Measurements from ENCODE around the gene MDH1B.
"Not testable (repeated sequence)": the region's sequence is repeated elsewhere in the genome, so short reads cannot be mapped to it uniquely, and the experiment has no call there.

MDH1B gene

DNA sequence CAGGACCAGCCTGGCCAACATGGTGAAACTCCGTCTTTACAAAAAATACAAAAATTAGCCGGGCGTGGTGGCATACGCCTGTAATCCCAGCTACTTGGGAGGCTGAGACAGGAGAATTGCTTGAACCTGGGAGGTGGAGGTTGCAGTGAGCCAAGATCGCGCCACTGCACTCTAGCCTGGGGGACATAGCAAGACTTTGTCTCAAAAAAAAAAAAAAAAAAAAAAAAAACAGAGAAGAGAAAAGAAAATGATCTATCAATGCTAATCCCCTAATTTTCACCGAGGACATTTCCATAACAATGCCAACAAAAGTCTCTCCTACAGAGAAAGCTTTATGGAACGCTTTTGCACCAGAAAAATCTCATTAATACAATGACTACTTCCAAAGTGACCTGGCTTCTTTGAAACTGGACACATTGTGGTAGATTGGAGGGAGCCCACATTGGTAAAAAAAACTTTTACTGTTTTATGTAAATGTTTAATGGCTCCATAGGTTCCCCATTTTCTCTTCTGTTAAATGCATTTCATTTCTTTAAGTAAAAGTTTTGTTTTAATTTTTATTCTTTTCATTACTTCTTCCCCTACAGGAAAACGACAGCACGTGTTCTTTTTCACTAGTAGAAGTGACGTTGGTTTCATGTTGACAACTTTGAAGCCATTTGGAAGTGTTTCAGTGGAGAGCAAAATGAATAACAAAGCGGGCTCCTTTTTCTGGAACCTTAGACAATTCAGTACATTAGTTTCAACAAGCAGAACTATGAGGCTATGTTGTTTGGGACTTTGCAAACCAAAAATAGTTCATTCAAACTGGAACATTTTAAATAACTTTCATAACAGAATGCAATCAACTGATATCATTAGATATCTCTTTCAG is 1.2 kb upstream of the MDH1B start:
- no peak for DNase-seq (ENCODE audit: low read depth in 3 of 3)

DNA sequence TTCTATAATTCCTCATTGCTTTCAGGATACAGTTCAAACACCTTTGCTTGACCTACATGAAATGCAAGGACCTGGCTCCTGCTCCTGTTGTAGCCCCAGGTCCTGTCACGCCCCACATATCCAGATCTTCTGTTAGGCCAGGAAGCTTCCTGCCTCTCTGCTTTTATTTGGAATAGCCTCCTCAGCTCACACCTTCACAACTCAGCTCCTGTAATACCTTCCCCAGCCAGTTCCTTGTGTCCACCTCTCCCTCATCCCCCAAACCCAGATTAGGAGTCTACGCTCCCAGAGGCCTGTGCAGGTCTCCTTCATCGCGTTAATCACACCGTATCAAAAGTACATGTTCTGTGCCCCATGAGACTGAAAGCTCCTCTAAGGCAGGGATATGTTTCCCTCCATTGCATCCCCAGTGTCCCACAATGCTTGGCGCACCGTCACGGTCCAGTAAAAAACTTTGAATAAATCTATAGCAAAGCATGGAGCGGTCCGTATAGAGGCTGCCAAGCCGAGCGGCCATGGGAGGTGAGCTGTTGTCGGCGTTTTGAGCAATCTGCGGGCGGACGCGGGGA is 371 bp downstream of the MDH1B start:
- DNase-seq (ENCODE audit: low read depth in 3 of 3) = no peak

GRCh38 chr2:206756816-206757215 is 8.3 kb downstream of the MDH1B start:
- DNase-seq (ENCODE audit: low read depth in 3 of 3) = no peak

GRCh38 chr2:206740800-206741199 is 24.3 kb downstream of the MDH1B start:
- DNase-seq (ENCODE audit: low read depth in 3 of 3) = no peak

DNA sequence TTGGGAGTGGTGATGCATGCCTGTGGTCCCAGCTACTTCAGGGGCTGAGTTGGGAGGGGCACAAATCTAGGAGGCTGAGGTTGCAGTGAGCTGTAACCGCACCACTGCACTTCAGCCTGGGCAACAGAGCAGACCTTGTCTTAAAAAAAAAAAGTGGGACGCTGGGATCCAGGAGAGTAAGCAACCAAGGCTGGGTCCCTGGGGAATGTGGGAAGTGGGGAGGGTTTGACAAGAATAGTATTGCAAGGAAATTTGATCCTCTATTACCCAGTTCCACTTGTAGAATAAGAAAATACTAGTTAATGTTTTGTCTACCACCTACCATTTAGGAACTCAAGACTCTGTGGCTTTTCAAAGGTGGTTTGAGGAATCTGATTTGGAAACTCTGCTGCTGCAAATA is 25.9 kb downstream of the MDH1B start:
- no peak for DNase-seq (ENCODE audit: low read depth in 3 of 3)

DNA sequence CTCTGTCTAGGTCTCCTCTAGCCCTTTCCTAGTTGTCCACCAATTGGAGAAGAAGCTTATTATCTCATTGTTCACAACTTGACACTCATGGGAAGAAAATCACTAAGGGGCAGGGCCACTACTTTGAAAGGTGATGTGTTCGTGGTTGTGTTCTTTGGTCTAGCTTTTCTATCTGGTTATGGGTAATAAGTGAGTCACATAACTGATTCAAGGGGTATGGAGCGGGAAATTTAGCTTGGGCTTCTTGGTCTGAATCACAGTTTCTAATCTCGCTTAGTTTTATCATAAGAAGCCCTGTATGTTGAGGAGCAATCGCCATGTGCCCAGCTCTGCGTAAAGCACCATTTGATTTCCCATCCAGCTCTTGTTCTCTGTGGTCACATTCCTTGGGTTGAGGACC is 28.2 kb downstream of the MDH1B start:
- DNase-seq (ENCODE audit: low read depth in 3 of 3) = peak in 1 of 3 donors; percentile 7

- DNase-seq (ENCODE audit: low read depth in 3 of 3) = no peak
Observed at GRCh38 chr2:206733341-206733740, 31.8 kb downstream of the MDH1B start.

DNA sequence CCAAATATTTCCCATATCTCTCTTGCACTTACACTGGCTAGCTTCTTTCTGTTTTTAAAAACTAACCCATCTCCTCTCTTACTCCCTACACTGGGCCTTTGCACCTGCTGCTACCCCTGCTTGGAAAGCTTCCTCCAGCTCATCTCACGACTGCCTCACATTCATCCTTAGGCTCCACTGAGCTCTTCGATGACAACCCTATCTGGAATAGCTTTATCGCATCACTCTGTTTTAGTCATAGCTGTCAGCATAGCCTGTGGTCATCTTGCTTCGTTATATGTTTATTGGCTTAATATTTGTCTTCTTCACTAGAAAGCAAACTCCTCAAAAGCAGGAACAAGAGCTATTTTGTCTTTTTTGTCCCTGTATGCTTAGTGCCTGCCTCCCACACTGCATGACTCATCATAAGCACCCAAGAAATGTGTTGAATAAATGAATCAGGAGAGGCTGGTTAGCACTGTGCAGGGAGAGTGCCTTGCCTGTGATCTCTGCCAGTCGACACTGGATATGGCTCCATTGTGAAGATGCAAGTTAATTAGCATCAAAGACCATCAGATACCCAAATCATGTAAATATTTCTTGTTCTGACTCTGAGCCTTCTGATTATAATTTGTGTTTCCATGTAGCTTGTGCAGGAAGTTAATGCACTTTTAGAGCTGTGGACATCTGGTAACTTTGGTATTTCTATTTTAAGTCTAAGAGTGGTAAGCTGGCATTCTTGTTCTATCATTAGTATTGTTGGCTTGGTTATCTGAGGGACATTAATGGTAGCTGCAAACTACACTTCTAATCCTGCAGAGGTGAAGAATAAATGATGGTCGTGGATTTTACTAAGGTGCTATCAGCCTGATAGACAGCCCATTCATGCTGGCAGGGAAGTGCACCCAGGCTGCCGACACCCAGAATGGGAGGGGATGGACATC is 36.6 kb downstream of the MDH1B start:
- DNase-seq (ENCODE audit: low read depth in 3 of 3) = peak in 1 of 3 donors; percentile 4

DNA sequence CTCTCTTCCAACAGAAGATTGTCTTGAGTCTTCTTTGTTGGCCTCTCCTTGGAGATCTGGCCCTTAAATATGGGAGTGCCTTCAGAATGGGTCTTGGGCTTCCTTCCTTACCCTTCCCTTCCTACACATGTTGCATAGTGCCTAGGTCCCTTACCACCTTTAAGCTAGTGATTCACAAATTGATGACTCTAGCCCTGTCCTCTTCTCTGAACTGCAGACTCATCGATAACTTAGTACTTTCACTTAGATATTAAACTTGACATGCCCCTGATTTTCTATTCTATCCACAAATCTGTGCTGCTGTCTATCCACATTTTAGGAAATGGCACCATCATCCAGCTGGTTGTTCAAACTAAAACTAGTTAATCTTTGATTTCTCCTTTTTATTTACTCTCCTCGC is 37.8 kb downstream of the MDH1B start:
- DNase-seq (ENCODE audit: low read depth in 3 of 3) = no peak

- DNase-seq (ENCODE audit: low read depth in 3 of 3) = no peak
Observed at GRCh38 chr2:206723288-206723687, 41.8 kb downstream of the MDH1B start.

DNA sequence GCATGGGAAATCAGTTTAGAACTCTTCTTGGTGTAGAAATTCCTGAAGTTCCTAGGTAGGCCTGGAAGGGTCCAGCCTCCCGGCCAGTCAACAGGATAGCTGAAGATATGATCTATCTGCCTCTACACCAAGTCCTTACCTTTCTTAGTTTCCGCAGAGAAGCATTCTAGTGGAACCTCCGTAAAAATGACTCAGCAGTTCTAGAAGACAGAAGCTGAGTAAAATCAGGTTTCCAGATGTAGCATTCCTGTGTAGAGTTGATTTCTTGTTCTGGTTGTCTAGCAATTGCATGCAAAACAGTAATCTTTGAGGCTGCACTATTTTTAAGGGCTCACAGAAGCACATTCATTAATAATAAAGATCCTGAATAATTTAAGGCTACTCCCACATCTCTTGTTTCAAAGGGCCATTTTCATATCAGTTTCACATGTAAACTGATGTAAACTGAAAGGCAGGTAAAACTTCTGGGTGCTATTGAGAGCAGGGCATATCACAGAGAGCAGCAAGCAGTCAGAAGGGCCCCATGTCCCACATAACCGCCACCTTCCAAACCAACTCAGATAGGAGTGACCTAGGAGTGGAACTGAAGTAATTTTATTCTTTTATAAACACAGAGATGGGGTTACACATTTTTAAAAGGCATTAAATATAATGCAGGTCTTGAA is 43.7 kb downstream of the MDH1B start:
- no peak for DNase-seq (ENCODE audit: low read depth in 3 of 3)

- DNase-seq (ENCODE audit: low read depth in 3 of 3) = no peak
Observed at GRCh38 chr2:206718296-206718695, 46.8 kb downstream of the MDH1B start, which contains the start of gene DYTN. Gene DYTN, minus strand, starts transcription at chr2:206718396. Its CDS starts 117 bp downstream, at chr2:206718279.

- no peak for DNase-seq (ENCODE audit: low read depth in 3 of 3)
Observed at GRCh38 chr2:206716623-206717022, 48.5 kb downstream of the MDH1B start.

DNA sequence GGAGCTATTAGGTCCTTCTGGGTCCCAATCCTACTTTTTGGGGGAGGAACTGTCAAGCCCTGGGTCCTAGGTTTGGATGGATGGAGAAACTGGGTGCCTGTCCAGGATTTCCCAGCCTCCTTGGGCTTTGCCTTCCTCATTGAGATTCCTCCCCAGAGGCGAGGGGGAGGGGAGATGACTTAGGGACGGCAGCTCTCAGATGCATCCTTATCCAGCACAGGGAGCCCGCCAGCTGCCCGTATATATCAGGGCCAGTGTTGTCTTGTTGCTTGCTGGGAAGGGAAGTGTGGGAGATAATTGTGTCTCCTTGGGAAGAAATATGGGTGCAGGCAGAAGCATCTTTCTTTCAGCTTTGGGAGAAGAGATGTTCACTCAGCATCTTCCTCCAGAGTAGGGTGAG is 49.9 kb downstream of the MDH1B start:
- DNase-seq (ENCODE audit: low read depth in 3 of 3) = not testable (repeated sequence)

GRCh38 chr2:206713746-206714145 is 51.4 kb downstream of the MDH1B start:
- DNase-seq (ENCODE audit: low read depth in 3 of 3) = no peak

- no peak for DNase-seq (ENCODE audit: low read depth in 3 of 3)
Observed at GRCh38 chr2:206708286-206708685, 56.8 kb downstream of the MDH1B start.

DNA sequence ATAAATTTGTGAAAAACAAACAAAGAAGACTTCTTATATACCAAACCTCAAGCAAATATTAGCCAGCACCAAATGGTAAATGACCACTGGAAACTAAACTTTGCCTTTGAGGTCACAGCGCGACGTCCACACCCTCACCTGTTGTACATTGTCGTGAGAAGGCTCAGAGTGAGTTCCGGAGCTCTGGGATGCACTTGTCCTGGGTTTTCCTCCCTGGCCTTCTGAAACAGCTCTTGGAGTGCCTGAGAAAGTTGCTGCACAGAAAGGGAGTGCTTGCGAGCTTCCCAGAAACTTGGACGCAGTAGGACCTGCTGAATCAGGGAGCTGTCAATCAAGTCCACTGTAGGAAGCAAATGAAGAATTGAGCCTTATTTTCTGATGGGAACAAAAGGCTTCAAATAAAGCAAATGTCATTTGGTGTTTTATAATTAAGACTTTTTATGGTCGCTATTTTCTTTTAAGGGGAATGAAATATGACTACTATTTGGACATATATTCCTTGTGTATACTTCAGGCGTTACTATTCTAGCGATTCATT is 57.9 kb downstream of the MDH1B start:
- no peak for DNase-seq (ENCODE audit: low read depth in 3 of 3)

DNA sequence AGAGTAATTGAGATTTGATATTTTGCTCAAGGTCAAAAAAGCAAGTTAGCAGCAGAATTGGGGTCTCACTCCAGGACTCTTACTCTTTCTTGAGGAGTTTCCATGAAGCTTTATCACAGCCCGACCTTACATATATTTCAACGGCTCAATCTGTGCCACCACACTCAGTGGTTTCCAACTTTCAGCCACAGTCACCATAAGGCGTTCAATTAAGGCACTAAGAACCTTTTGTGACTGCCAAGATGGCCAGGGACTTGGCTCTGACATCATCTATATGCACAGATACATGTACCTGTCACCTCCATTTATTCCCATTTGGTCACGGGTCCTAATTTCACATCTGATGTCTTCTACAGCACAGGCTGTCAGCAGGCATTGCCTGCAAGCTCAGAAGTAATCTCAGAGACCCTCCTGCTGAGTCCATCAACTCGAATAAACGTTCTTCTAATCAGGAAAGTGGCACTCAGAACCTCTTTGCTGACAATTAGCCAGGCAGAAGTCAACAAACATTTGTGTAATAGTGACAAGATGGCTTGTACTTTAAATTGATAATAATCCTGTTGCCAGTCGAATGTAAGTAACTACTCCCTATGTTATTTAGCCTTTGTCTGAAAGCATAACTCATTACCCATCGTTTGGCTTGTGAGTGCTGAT is 63.0 kb downstream of the MDH1B start:
- DNase-seq (ENCODE audit: low read depth in 3 of 3) = no peak

DNA sequence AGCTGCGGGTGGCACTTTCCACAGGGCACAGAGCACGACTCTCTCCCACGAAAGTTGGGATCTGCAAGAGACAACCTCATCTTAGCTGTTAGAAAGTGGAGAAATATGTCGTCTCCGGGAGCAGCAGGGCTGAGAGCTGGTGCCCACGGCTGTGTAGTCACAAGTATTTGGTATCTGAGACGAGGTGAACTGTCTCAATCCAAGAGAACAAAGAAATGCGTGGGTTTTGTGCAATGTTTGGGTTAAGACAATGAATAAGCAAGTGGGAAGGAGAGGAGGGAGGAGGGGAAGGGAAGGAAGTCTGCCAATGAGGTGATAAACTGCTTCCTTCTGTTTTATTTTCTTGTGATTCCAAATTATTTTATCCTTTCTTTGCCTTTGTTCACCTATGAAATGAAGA is 65.0 kb downstream of the MDH1B start:
- DNase-seq (ENCODE audit: low read depth in 3 of 3) = no peak

DNA sequence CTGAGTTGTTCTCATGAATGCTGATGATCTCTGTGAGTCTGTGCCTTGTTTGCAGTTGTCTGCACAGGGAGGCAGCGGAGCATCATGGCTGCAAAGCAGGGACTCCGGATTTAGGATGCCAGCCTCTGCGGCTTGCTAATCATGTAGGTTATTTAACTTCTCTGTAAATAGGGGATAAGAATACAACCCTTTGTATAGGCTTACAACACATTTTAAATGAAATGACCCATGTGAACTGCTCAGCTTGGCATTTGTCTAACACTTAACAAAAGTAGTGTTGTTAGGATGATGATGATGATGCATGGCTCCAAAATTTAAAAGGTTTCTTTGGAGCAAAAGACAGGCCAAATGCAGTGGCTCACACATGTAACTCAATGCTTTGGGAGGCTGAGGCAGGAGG is 66.3 kb downstream of the MDH1B start:
- no peak for DNase-seq (ENCODE audit: low read depth in 3 of 3)

- DNase-seq (ENCODE audit: low read depth in 3 of 3) = no peak
Observed at GRCh38 chr2:206696910-206697309, 68.2 kb downstream of the MDH1B start.

Measured in stimulated activated CD4-positive, alpha-beta T cell treated with anti-CD3 and anti-CD28 coated beads, TNF-alpha, amount 100 ng/mL, for 48 hours (primary cell).